GM12878 (cell line): Measurements from ENCODE around the gene TTLL4. TPM values are rescaled to one million over a fixed set of nuclear protein-coding genes. Genes with fewer than 3 reads are reported as not detected.

Source experiments
- BMI1 ChIP-seq: fragments of 450-650 bp; IDR thresholded peaks from 2 replicates; pipeline ENCODE4 v1.6.1; 2016; ENCODE audit warnings: mild to moderate bottlenecking, moderate library complexity, borderline replicate concordance
- CHD4 ChIP-seq: fragments of 200-600 bp; sonication (generic); IDR thresholded peaks from 2 replicates; pipeline ENCODE4 v1.6.1; 2016; ENCODE audit warnings: mild to moderate bottlenecking
- CREM ChIP-seq: IDR thresholded peaks from 2 replicates; pipeline ENCODE4 v1.6.1; 2014; ENCODE audit warnings: antibody characterized with exemption, low read depth
- ETV6 ChIP-seq, 2 experiments: fragments of 450-650 bp in 1 of 2; IDR thresholded peaks in 1 of 2; conservative IDR thresholded peaks in 1 of 2; 2 replicates each; pipeline ENCODE4 v1.6.1; 2014; ENCODE audit warnings: antibody characterized with exemption in 1 of 2, borderline replicate concordance in 1 of 2, low read depth in 1 of 2, mild to moderate bottlenecking in 1 of 2, moderate library complexity in 1 of 2
- FOXK2 ChIP-seq: fragments of 450-650 bp; IDR thresholded peaks from 2 replicates; pipeline ENCODE4 v1.6.1; 2017; ENCODE audit warnings: mild to moderate bottlenecking, moderate library complexity
- MXI1 ChIP-seq: fragments of 150-350 bp; IDR thresholded peaks from 2 replicates; pipeline ENCODE4 v1.6.1; 2011; ENCODE audit warnings: low read depth, mild to moderate bottlenecking, inconsistent platforms, low read length, improper control_type of control experiment
- NBN ChIP-seq: fragments of 450-650 bp; IDR thresholded peaks from 2 replicates; pipeline ENCODE4 v1.6.1; 2016
- POLR2A ChIP-seq: IDR thresholded peaks from 2 replicates; pipeline ENCODE4 v1.6.1; 2011; ENCODE audit warnings: low read depth, mild to moderate bottlenecking, low read length
- POLR2AphosphoS2 ChIP-seq: IDR thresholded peaks from 2 replicates; pipeline ENCODE4 v1.6.1; 2011; ENCODE audit warnings: low read depth, mild to moderate bottlenecking, low read length, improper control_type of control experiment, moderate library complexity
- PRDM15 ChIP-seq: fragments of 450-650 bp; formaldehyde crosslinking; IDR thresholded peaks from 2 replicates; pipeline ENCODE4 v1.4.0; 2020; ENCODE audit warnings: mild to moderate bottlenecking, moderate library complexity
- RUNX3 ChIP-seq: IDR thresholded peaks from 2 replicates; pipeline ENCODE4 v1.6.1; 2012; ENCODE audit warnings: low read length, inconsistent platforms
- SMAD5 ChIP-seq: IDR thresholded peaks from 2 replicates; pipeline ENCODE4 v1.6.1; 2016; ENCODE audit warnings: antibody characterized with exemption, low read depth
- SUPT20H ChIP-seq: IDR thresholded peaks from 2 replicates; pipeline ENCODE4 v1.6.1; 2011; ENCODE audit warnings: low read depth, mild to moderate bottlenecking, low read length, moderate library complexity, borderline replicate concordance; ENCODE audit not compliant: control insufficient read depth
- TARDBP ChIP-seq: IDR thresholded peaks from 2 replicates; pipeline ENCODE4 v1.6.1; 2016; ENCODE audit warnings: borderline replicate concordance
- TCF7 ChIP-seq: IDR thresholded peaks from 2 replicates; pipeline ENCODE4 v1.6.1; 2014; ENCODE audit warnings: antibody characterized with exemption, borderline replicate concordance
- ZBTB11 ChIP-seq: fragments of 450-650 bp; formaldehyde crosslinking; IDR thresholded peaks from 2 replicates; pipeline ENCODE4 v1.5.0; 2022; ENCODE audit warnings: mild to moderate bottlenecking, missing genetic modification characterization
- ZNF592 ChIP-seq: fragments of 450-650 bp; IDR thresholded peaks from 2 replicates; pipeline ENCODE4 v1.6.1; 2017; ENCODE audit warnings: mild to moderate bottlenecking, moderate library complexity
- ZSCAN29 ChIP-seq: fragments of 450-650 bp; IDR thresholded peaks from 2 replicates; pipeline ENCODE4 v1.6.1; 2017; ENCODE audit warnings: mild to moderate bottlenecking, moderate library complexity
- ZZZ3 ChIP-seq: IDR thresholded peaks from 2 replicates; pipeline ENCODE4 v1.6.1; 2011; ENCODE audit warnings: low read depth; ENCODE audit not compliant: control insufficient read depth, insufficient read length
- polyA plus RNA-seq, 11 experiments: library from polyadenylated mRNA; depleted of rRNA in 4 of 11; unstranded in 6 of 11; stranded (reverse) in 5 of 11; fragments of >200 nt; fragmentation: Nextera tagmentation in 4 of 11; fragmentation: Illumina TruSeq in 1 of 11; extraction: Ambion mirVana in 4 of 11; extraction: Trizol in 1 of 11; gene quantifications; 1 replicate in 1 of 11; 2 replicates in 10 of 11; pipeline versions ENCODE4 v1.2.1 to v1.2.3, GENCODE V29; 2011 to 2016; ENCODE audit warnings: inconsistent platforms in 2 of 11, missing spikeins in 2 of 11, low read depth in 1 of 11
- total RNA-seq, 4 experiments: library from RNA; depleted of rRNA in 3 of 4; stranded (reverse); fragments of >200 nt in 3 of 4; fragmentation: Illumina TruSeq in 1 of 4; extraction: Trizol in 1 of 4; gene quantifications; 2 replicates each; pipeline versions ENCODE4 v1.2.1 to v1.2.3, GENCODE V29; 2013 to 2021

The TTLL4 gene
- total and polyA plus RNA-seq, 10 of the 15 experiments (the other 5 are each of a cell fraction or from before 2014, with no cell fraction given) = 16.6 to 63.1 (median 32.9) TPM

DNA sequence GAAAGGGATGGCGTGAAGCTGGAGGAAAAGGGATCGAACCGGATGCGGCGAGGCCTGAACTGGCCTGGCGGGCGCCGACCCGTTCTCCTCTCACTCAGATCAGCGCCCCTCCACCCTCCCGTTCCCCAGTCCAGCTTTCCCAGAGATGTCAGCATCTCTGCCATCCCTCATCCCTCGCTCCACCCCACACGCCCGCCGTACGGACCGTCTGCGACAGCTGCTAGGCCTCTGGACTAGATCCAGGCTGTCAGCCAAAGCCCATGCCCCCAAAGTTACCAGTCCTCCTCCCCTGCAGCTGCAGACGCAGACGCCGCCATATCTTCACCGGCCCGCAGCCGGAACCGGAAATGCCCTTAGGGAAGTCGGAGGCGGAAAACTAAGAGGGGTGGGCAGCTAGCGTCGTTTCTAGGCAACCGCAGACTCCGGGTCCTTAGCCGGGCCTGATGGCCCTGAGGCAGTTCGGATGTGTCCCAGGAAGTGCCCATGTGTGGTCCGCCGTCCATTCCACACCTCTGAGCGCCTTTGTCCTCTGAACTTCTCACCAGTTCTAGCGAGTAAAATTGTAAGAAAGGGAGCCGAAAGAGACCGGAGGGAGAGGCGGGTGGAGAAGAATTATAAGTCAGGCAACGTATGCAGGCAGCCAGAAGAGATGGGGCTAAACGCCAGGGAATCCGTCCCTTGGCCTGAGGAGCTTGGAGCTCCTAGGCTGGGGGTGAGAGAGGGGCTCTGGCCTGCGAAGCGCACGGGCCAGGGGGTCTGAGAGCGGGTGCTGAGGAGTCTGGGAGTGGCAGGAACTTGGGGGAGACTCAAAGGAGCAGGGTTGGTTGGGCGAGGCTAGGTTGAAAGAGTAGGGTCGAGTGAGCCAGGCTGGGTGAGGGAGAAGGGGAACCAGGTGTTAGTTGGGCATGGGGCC, 38.7 kb upstream of the TTLL4 start, which contains the start of the genes RNF25 and STK36 (continued):
- TF ChIP-seq PRDM15 (CRISPR knock-in tag) (no peak), MXI1 (peak; percentile 84), POLR2A (peak; percentile 88), TCF7 (no peak), SMAD5 (peak; percentile 37; the same call in 1 of the 2 replicates), ZSCAN29 (no peak), ZBTB11 (CRISPR knock-in tag) (peak; percentile 78), ZZZ3 (no peak), SUPT20H (no peak), ZNF592 (no peak), CREM (no peak), RUNX3 (peak; percentile 6; the same call in 1 of the 2 replicates), BMI1 (peak; percentile 86), POLR2AphosphoS2 (peak; percentile 69; the same call in 1 of the 2 replicates), ETV6 (conservative IDR thresholded peaks at IDR 0.05 in 1 of 2, IDR thresholded peaks at IDR 0.05 in 1 of 2; ENCODE audit: borderline replicate concordance in 1 of 2, low read depth in 1 of 2) (peak in 1 of 2 experiments; percentile 80; a peak in 2 of 4 replicates), CHD4 (no peak), TARDBP (no peak), NBN (no peak), FOXK2 (0 out of 2 replicates have a peak, but pooled peaks have one; percentile 32)
